CD4-positive, alpha-beta T cell (primary cell): ENCODE measurements around the gene CCNB3. TPM values are rescaled to one million over a fixed set of nuclear protein-coding genes. Genes with fewer than 3 reads are reported as not detected.
"Not testable (repeated sequence)": the region's sequence is repeated elsewhere in the genome, so short reads cannot be mapped to it uniquely, and the experiment has no call there.

Experiments used
- ATAC-seq: fragments of 200-7000 bp; cut with Tn5 transposase; one replicate; pipeline ENCODE4 v1.10.0; 2022; ENCODE audit warnings: mild to moderate bottlenecking; ENCODE audit not compliant: poor library complexity
- CTCF ChIA-PET: fragments of 350-600 bp; sonication (Branson Sonifier 250); formaldehyde crosslinking; loops from one replicate; lab custom pipeline; 2021; ENCODE audit warnings: antibody characterized with exemption, inconsistent platforms; lab: Charles Lee
- POLR2A ChIA-PET: fragments of 350-600 bp; sonication (Branson Sonifier 250); formaldehyde crosslinking; loops from one replicate; lab custom pipeline; 2021; ENCODE audit warnings: antibody characterized with exemption, inconsistent platforms; lab: Charles Lee
- DNase-seq, 14 experiments: peaks; one replicate each; pipeline ENCODE4 v3.0.0-alpha.2; 2013 to 2020; ENCODE audit warnings: mixed read lengths in 2 of 14
- H3K27ac ChIP-seq, 2 donors: one replicate each; pipeline versions ENCODE4 v1.5.1 to v1.7.0; 2013; ENCODE audit warnings: low read length in 2 of 2, low read depth in 1 of 2, mild to moderate bottlenecking in 1 of 2
- H3K27me3 ChIP-seq, 2 experiments: 1 replicate in 1 of 2; 2 replicates in 1 of 2; pipeline versions ENCODE4 v1.6.1 to v1.7.0; 2013; ENCODE audit warnings: low read length in 2 of 2, control low read depth in 1 of 2, mild to moderate bottlenecking in 1 of 2, moderate library complexity in 1 of 2; ENCODE audit not compliant: insufficient read depth in 2 of 2, control insufficient read depth in 1 of 2
- H3K36me3 ChIP-seq: one replicate; pipeline ENCODE4 v1.6.1; 2013; ENCODE audit warnings: low read length, control low read depth; ENCODE audit not compliant: insufficient read depth
- H3K4me1 ChIP-seq: one replicate; pipeline ENCODE4 v1.6.1; 2013; ENCODE audit warnings: low read length, control low read depth; ENCODE audit not compliant: insufficient read depth
- H3K4me3 ChIP-seq: one replicate; pipeline ENCODE4 v1.5.1; 2013; ENCODE audit warnings: mild to moderate bottlenecking, low read length, moderate library complexity
- H3K9me3 ChIP-seq, 2 experiments: 1 replicate in 1 of 2; 2 replicates in 1 of 2; pipeline versions ENCODE4 v1.6.1 to v1.7.0; 2013; ENCODE audit warnings: low read length in 2 of 2, mild to moderate bottlenecking in 2 of 2, control low read depth in 1 of 2, moderate library complexity in 1 of 2; ENCODE audit not compliant: control insufficient read depth in 1 of 2, insufficient read depth in 1 of 2
- H3K27ac Mint-ChIP-seq: one replicate; pipeline ENCODE4 v1.8.0; 2020; ENCODE audit warnings: mixed read lengths
- H3K27me3 Mint-ChIP-seq: one replicate; pipeline ENCODE4 v1.8.0; 2021; ENCODE audit warnings: mixed read lengths
- H3K36me3 Mint-ChIP-seq: one replicate; pipeline ENCODE4 v1.8.0; 2021; ENCODE audit warnings: low read depth, mixed read lengths
- H3K4me1 Mint-ChIP-seq: one replicate; pipeline ENCODE4 v1.8.0; 2021; ENCODE audit warnings: low read depth, mixed read lengths
- H3K4me3 Mint-ChIP-seq: one replicate; pipeline ENCODE4 v1.8.0; 2020; ENCODE audit warnings: mild to moderate bottlenecking, mixed read lengths
- H3K9me3 Mint-ChIP-seq: one replicate; pipeline ENCODE4 v1.8.0; 2020; ENCODE audit warnings: mixed read lengths
- intact Hi-C, 2 experiments: fragments of 100-400 bp; cut with DNase I in 1 of 2; cut with micrococcal nuclease in 1 of 2; formaldehyde crosslinking; loops; one replicate each; pipeline versions ENCODE4 v1.15.1 to v1.9.0; 2023 to 2025; cut with DNase I, micrococcal nuclease
- total RNA-seq, 174 experiments: library from RNA in 2 of 174; stranded (reverse) in 2 of 174; gene quantifications; one replicate each; pipeline ENCODE4 v1.2.3 and lab custom pipeline; 2021 to 2026
- TF ChIP-seq, protein P1 (sequence below): fragments of 200-600 bp; IDR thresholded peaks from one replicate; pipeline ENCODE4 v1.8.0; 2022; ENCODE audit warnings: antibody characterized with exemption, mild to moderate bottlenecking

The CCNB3 gene
- total RNA-seq, 2 experiments from 2014 or later: 0.19 to 0.39 TPM

DNA sequence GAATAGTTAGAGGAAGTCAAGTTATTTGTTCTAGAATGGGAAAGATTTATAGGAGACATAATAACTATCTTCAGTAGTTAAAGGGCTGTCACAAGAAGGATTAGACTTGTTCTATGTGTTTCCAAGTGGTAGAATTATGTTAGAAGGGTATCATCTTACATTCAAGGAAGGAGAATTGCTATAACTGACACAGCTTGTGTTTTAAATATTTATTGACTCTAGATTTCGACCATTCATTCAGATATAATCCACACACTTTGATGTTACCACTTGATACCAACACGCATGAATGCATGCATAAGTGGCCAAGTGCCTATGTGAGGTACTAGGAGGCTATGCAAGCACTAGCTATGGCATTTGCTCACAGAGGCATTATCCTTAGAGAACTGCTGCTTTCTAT, 122.7 kb downstream of the CCNB3 start:
- no peaks in the 10 kb centered on the region for H3K9me3 Mint-ChIP-seq
- H3K4me3 ChIP-seq: no peak overlapping the region
- ChIA-PET CTCF (no interaction called here), POLR2A (no interaction called here)
- H3K27me3 ChIP-seq: no peaks in the 10 kb centered on the region
- no peaks in the 10 kb centered on the region for H3K4me1 Mint-ChIP-seq
- H3K27ac Mint-ChIP-seq: no peak overlapping the region
- DNase-seq: no peak
- intact Hi-C loops: loop anchor here in 1 of 2 experiments (10.0 kb wide), 1 partner anchor 1692 kb away; no protein-coding TSS in a partner anchor
- peaks cover 0 to 3% of the 10 kb centered on the region in 2 experiments for H3K9me3 ChIP-seq
- TF ChIP-seq, protein P1, sequence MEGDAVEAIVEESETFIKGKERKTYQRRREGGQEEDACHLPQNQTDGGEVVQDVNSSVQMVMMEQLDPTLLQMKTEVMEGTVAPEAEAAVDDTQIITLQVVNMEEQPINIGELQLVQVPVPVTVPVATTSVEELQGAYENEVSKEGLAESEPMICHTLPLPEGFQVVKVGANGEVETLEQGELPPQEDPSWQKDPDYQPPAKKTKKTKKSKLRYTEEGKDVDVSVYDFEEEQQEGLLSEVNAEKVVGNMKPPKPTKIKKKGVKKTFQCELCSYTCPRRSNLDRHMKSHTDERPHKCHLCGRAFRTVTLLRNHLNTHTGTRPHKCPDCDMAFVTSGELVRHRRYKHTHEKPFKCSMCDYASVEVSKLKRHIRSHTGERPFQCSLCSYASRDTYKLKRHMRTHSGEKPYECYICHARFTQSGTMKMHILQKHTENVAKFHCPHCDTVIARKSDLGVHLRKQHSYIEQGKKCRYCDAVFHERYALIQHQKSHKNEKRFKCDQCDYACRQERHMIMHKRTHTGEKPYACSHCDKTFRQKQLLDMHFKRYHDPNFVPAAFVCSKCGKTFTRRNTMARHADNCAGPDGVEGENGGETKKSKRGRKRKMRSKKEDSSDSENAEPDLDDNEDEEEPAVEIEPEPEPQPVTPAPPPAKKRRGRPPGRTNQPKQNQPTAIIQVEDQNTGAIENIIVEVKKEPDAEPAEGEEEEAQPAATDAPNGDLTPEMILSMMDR: no peak
- H3K36me3 ChIP-seq: no peaks in the 10 kb centered on the region
- H3K4me3 Mint-ChIP-seq: no peak overlapping the region
- no peak overlapping the region for H3K27ac ChIP-seq
- no peak for ATAC-seq
- no peaks in the 10 kb centered on the region for H3K36me3 Mint-ChIP-seq
- no peaks in the 10 kb centered on the region for H3K27me3 Mint-ChIP-seq
- H3K4me1 ChIP-seq: no peaks in the 10 kb centered on the region

DNA sequence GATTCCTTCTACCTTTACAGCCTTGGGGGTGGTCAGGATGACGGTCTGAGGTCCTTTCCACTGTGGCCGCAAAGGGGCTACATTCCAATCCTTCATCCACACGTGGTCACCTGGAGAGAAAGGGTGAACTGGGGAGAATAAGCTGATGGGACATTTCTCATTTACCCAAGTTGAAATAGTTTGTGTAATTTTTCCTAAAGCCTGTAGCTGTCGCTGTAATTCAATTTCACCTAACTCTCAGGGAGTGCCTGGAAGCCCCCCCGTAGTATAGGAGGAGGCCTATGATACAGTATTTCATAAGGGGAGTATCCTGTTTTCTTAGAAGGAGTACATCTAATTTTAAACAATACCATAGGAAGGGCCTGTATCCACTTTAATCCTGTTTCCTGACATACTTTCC, 128.1 kb downstream of the CCNB3 start:
- H3K9me3 ChIP-seq, H3K27ac ChIP-seq, H3K36me3 Mint-ChIP-seq, ATAC-seq, H3K27me3 Mint-ChIP-seq, H3K9me3 Mint-ChIP-seq, H3K36me3 ChIP-seq, H3K4me1 Mint-ChIP-seq, H3K4me1 ChIP-seq, H3K27me3 ChIP-seq, DNase-seq, H3K4me3 Mint-ChIP-seq, POLR2A ChIA-PET, intact Hi-C loops, H3K27ac Mint-ChIP-seq, H3K4me3 ChIP-seq, CTCF ChIA-PET: not testable (repeated sequence)

DNA sequence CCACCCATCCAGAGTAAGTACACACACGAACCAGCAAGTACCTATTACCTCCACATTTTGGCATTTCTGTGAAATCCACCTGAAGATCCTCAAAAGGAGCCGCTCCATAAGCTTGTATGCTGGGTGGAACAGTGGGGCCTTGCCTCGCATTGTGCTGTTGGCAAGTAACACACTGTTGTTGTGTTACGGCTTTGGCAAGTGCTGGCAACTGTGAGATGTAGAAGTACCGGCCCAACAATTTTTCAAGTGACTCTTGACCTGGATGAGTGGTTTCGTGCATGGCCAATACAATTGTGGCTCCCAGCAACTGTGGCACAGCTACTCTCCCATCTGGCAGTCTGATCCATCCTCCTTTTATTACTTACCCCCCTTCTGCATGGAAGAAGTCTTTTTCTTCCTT, 128.7 kb downstream of the CCNB3 start:
- no peaks in the 10 kb centered on the region for H3K4me1 Mint-ChIP-seq
- Histone ChIP-seq H3K27ac (no peak overlapping the region), H3K27me3 (no peaks in the 10 kb centered on the region), H3K36me3 (no peaks in the 10 kb centered on the region), H3K4me3 (no peak overlapping the region), H3K4me1 (no peaks in the 10 kb centered on the region), H3K9me3 (peaks cover 0 to 3% of the 10 kb centered on the region in 2 experiments)
- intact Hi-C loops: no loop called here
- H3K9me3 Mint-ChIP-seq: no peaks in the 10 kb centered on the region
- H3K4me3 Mint-ChIP-seq: no peak overlapping the region
- H3K36me3 Mint-ChIP-seq: no peaks in the 10 kb centered on the region
- ChIA-PET POLR2A (no interaction called here), CTCF (no interaction called here)
- H3K27ac Mint-ChIP-seq: no peak overlapping the region
- TF ChIP-seq, protein P1: no peak
- no peaks in the 10 kb centered on the region for H3K27me3 Mint-ChIP-seq
- no peak for ATAC-seq
- DNase-seq: no peak

DNA sequence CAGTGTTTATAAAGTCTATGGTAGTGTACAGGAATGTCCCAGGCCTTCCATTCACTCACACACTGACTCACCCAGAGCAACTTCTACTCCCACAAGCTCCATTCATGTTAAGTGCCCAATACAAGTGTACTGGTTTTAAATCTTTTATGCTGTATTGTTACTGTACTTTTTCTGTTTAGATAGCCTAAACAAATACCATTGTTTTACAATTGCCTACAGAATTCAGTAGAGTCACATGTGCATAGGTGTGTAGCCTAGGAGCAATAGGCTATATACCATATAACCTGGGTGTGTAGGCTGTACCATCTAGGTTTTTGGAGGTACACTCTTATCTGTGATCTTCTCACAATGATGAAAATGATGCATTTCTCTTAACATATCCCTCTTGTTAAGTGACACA, 139.4 kb downstream of the CCNB3 start:
- TF ChIP-seq, protein P1: no peak
- ChIA-PET POLR2A (interaction anchor here (0.7 kb wide), 1 partner anchor 139 kb away, joined by 3 read pairs; no protein-coding TSS in a partner anchor), CTCF (no interaction called here)
- H3K4me3 Mint-ChIP-seq: no peak overlapping the region
- no peaks in the 10 kb centered on the region for H3K27me3 ChIP-seq
- no peaks in the 10 kb centered on the region for H3K4me1 ChIP-seq
- DNase-seq (no peak), ATAC-seq (no peak)
- no peaks in the 10 kb centered on the region for H3K36me3 ChIP-seq
- H3K9me3 ChIP-seq: no peaks in the 10 kb centered on the region
- no peaks in the 10 kb centered on the region for H3K4me1 Mint-ChIP-seq
- no peaks in the 10 kb centered on the region for H3K9me3 Mint-ChIP-seq
- no peak overlapping the region for H3K27ac ChIP-seq
- intact Hi-C loops: no loop called here
- H3K27me3 Mint-ChIP-seq: no peaks in the 10 kb centered on the region
- no peaks in the 10 kb centered on the region for H3K36me3 Mint-ChIP-seq
- no peak overlapping the region for H3K27ac Mint-ChIP-seq
- no peak overlapping the region for H3K4me3 ChIP-seq
